ENCODE data around the gene CLEC4F.

Gene CLEC4F, protein sequence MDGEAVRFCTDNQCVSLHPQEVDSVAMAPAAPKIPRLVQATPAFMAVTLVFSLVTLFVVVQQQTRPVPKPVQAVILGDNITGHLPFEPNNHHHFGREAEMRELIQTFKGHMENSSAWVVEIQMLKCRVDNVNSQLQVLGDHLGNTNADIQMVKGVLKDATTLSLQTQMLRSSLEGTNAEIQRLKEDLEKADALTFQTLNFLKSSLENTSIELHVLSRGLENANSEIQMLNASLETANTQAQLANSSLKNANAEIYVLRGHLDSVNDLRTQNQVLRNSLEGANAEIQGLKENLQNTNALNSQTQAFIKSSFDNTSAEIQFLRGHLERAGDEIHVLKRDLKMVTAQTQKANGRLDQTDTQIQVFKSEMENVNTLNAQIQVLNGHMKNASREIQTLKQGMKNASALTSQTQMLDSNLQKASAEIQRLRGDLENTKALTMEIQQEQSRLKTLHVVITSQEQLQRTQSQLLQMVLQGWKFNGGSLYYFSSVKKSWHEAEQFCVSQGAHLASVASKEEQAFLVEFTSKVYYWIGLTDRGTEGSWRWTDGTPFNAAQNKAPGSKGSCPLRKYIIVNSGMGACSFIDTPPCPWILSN

DNA sequence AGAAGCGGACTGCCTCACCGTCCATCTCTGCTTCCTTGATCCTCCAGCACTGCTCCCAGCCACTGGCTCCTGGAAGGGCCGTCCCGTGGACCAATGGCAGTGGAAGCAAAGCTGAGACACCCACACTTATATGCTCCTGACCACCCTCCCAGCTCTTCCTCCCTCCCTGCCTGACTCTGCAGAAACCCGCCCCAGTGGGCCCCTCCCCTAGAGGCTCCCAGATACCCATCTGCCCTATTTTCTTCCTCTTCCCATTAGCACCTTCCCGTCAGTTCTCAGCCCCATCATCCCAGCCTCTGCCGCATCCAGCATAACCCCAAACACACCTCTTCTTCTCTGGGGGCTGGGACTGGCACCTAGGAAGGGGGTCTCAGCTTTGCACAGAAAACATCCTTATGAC is at the start of gene CLEC4F:
Gene CLEC4F, minus strand, starts transcription at position 101 of the 400 bp plus-strand sequence. Its CDS starts 76 bp downstream, at position 25.
- in situ Hi-C loops (cut with MboI; ENCODE audit: low sequenced_read_pairs) = no loop called here

DNA sequence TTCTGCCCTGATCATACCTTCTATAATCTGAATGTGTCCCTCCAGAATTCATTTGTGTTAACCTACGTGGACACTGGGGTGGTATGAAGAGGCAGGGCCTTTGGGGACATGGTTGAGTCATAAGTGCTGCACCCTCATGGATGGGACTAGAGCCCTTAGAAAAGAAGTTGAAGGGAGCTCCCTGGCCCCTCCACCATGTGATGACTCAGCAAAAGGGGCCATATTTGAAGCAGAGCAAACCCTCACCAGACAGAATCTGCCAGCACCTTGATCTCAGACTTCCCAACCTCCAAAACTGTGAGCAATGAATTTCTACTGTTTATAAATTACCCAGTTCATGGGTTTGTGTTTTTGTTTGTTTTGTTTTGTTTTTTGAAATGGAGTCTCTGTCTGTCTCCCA is 48.6 kb upstream of the CLEC4F start:
- in situ Hi-C loops (cut with MboI; ENCODE audit: low sequenced_read_pairs) = no loop called here

DNA sequence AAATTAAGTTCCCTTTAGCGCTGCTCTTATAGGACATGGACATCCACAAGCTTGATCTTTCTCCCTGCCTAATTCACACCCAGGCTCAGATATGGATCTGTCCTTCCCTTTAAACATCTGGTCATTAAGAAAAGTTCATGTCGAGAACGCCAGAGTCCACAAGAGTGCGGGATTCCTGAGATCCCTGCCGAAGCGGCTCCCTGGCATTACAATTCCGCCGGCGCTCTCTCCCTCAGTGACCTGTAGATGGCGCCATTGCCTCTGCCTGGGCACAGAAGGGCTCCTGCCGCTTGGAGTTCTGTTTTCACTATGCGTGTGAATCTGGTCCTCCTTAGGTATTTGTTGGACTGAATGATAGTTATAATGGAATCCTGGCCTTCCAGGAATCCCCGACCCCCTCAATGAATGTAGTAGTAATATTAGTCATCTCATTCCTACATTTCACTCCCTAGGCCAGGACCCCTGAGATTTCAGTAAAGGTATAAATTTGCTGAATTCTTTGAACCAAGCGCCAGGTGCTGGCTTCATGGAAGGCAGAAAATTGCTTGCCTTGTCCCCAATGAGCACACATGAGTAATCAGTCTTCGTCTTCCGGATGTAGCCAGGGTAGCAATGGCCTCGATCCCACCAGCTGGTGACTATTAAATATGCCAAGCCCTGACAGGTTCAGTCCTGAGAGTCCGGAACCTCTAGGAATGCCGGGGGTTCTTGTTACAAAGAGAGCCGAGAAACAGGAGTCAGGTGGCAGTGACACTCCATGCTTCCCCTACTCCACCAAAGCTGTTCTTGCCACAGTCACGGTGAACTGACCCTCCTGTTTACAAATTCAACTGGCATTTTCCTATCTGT is 41.6 kb upstream of the CLEC4F start:
- in situ Hi-C loops (cut with MboI; ENCODE audit: low sequenced_read_pairs) = no loop called here

DNA sequence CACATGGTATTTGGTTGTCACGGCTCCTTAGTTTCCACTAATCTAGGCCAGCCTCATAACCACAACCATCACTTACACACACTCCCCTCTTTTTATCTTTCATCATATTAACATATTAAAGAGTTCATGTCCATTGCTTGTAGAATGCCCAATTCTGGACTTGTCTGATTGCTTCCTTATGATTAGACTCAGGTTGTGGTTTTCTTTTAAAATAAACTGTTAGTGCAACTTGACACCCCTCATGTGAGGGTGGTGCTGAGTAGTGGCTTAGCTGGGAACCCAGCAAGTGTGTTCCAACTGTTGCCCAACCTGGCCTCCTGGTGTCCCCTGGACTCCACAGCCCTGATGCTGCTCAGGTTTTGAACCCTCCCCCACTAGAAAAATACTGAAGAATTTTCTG is 35.3 kb upstream of the CLEC4F start:
- in situ Hi-C loops (cut with MboI; ENCODE audit: low sequenced_read_pairs) = no loop called here

DNA sequence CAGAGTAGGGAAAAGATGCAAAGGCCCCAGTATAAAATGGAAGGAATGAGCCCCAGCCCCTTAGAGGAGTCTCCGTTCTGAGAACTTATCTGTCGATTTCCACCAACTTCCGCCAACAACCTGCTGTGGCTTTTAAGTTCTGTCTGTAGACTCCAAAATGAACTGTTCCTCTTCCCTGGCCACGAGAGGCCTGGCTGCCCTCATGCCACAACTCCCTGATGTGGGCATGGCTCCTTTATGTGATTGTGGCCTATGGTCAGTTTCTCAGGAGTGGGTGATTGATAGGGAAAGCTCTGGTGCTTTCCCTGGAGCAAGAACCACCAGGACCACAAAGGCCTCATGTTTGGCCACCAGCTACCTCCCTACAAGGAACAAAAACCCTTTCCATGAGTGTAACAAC is 34.0 kb upstream of the CLEC4F start:
- in situ Hi-C loops (cut with MboI; ENCODE audit: low sequenced_read_pairs) = no loop called here

DNA sequence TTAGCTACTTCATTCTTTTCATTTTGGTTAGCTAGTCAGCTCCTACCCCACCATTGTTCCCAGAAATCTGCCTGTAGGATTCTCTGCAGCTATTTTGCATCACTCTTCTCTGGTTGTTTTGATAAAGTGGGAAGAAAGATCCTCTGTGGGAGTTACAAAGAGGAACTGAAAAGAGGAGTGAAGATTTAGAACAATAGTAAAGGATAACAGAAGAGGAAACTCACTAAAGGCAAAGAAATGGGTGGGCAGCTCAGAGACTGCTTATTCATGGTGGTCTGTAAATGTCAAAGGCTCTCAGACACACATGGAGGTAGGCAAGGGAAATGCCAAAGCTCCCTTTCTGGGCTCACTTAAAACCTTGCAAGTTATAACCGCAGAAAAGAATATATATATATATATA is 32.4 kb upstream of the CLEC4F start:
- in situ Hi-C loops (cut with MboI; ENCODE audit: low sequenced_read_pairs) = no loop called here

- in situ Hi-C loops (cut with MboI; ENCODE audit: low sequenced_read_pairs) = no loop called here
Measured at GRCh38 chr2:70851704-70852103, 31.3 kb upstream of the CLEC4F start.

GRCh38 chr2:70850925-70851324 is 30.5 kb upstream of the CLEC4F start:
- in situ Hi-C loops (cut with MboI; ENCODE audit: low sequenced_read_pairs) = no loop called here

- in situ Hi-C loops (cut with MboI; ENCODE audit: low sequenced_read_pairs) = no loop called here
Measured at GRCh38 chr2:70842401-70842800, 22.0 kb upstream of the CLEC4F start.

DNA sequence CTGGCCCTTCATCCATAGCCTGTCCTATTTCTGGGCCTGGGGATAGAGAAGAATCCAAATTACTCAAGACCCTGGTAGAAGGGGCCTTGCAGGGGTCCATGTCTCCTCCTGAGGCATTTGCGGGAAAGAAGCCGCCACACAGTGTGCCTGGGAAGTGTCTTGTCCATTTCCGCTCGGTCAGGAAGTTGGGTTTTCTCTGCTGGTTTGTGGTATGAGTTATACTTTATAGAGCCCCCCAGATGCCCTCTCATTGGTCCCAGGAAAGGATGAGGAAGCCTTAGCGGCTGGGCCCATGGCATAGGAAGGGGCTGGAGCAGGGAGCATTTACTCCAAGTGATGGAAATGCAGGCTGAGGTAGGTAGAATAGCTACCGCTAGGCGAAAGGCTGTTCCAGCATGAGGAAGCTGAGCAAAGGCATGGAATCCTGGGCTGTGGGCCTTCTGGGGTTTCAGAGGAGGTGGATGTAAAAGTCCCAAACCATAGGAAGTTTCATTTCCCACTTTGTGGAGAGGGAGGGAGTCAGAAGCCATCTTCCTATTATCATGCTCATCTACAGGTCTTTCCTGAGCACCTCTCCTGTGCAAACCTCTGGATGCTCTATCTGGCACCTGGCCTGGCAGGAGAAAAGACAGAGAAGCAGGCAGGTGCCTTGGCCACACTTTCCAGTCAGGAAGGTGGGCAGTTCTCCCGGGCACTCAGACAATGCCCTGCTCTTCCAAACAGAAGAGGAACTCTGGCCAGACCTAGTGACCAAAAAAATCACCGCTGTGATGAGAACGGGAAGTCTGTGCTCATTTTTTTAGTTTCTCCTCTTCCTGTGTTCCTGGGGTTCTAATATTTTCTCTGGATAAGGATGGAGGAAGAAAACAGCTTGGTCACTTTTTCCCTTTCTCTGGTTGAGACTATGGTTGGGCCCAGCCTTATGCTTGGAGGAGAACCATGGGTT is 17.9 kb upstream of the CLEC4F start:
- in situ Hi-C loops (cut with MboI; ENCODE audit: low sequenced_read_pairs) = no loop called here

DNA sequence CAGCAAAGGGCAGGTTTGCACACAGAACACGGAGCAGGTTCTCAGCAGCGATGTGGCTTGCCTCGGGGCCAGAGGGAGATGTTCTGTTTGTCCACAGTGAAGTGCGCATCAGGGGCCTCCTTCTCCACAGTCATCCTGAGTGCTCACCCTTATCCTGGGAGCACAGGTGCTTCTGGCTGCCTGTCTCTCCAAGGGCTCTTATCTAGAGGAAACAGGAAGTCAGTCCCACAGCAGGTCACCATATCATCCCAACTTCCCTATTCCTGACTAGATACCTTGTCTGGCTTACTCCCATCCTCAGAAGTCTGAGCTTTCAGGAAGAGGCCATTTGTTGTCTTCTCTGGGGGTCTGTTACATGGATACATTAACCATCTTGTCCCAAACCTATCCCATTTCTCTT is 15.2 kb upstream of the CLEC4F start, which contains the start of gene CD207:
Gene CD207, minus strand, starts transcription at position 174 of the 400 bp plus-strand sequence. Its CDS starts 40 bp downstream, at position 134.
- in situ Hi-C loops (cut with MboI; ENCODE audit: low sequenced_read_pairs) = no loop called here

DNA sequence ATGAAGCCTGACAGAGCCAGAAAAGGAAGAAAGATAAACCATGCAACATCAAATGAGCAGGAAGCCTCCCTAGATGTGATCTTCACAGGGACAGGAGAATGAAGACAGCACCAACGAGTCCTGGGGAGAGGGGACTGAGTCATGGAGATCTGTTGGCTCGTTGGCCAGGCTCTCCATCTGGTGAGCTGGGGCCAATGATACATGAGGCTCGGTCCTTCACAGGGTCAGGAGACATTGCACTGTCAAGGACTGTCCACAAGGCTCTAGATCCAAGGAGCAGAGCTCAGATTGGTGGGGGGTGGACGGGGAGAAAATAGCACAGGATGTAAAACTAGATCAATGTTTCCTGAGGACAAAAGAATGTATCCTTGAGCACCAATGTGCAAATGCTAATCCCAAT is 14.5 kb upstream of the CLEC4F start:
- in situ Hi-C loops (cut with MboI; ENCODE audit: low sequenced_read_pairs) = no loop called here

DNA sequence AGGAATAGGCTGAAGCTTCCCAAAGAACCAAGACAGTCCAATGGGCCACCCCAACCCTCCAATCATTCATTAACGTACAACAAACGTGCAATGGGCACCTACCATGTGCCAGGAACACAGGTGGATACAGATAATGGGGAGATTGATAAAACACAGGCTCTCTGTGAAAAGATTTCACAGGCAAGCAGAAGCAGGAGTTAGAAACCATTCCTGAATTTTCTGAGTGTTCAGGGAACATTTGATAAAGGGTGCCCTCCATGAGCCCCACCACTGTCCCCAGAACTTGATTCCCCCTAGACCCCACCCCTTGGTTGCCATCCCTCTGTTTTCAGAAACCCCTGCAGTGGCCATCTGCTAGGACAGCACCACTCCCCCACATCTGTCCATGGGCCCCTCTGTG is 13.7 kb upstream of the CLEC4F start:
- in situ Hi-C loops (cut with MboI; ENCODE audit: low sequenced_read_pairs) = no loop called here

- in situ Hi-C loops (cut with MboI; ENCODE audit: low sequenced_read_pairs) = no loop called here
Measured at GRCh38 chr2:70833246-70833645, 12.8 kb upstream of the CLEC4F start.

GRCh38 chr2:70832386-70832785 is 12.0 kb upstream of the CLEC4F start:
- in situ Hi-C loops (cut with MboI; ENCODE audit: low sequenced_read_pairs) = no loop called here

DNA sequence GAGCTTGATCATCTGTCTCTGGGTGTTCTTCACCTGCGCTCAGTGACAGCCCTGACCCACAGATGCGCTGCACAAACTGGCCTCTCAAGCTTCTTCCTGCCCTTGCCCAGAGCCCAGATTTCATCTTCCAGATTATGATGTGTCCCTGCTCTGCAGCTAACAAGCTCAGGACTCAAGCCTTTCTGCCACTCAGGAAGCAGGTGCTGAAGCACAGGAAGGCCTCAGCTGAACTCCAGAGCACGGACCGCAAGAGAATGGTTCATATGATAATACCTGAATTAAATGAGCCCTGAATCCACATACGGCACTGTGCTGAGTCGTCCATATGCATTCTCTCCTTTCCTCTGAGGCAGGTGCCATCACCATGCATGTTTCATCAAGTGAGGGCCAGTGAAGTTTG is 11.5 kb upstream of the CLEC4F start:
- in situ Hi-C loops (cut with MboI; ENCODE audit: low sequenced_read_pairs) = no loop called here

DNA sequence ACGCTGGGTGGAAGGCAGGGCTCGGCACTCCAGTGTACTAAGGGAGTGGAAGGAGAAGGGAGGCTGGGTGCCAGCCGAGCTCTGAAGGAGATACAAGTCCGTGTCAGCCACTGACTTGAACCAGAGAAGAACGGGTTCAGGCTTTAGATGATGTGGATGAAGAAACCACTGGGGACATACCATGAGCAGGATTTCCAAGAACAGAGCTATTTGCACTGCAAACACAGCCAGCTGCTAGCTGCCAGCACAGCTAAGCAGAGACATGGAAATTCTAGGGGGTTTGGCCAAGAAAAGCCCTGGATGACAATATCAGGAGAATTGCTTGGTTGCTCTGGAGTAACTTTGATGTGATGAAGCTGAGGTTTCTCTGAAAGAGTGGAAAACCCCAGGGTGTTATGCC is 10.0 kb upstream of the CLEC4F start:
- in situ Hi-C loops (cut with MboI; ENCODE audit: low sequenced_read_pairs) = no loop called here

GRCh38 chr2:70829916-70830315 is 9.5 kb upstream of the CLEC4F start:
- in situ Hi-C loops (cut with MboI; ENCODE audit: low sequenced_read_pairs) = no loop called here

GRCh38 chr2:70828914-70829824 is 8.8 kb upstream of the CLEC4F start:
- in situ Hi-C loops (cut with MboI; ENCODE audit: low sequenced_read_pairs) = no loop called here

Data from hTERT RPE-1 (cell line).